Lung (tissue), 12 donors: ENCODE measurements around the gene SLC9C2. TPM values are rescaled to one million over a fixed set of nuclear protein-coding genes. Genes with fewer than 3 reads are reported as not detected.
"Not testable (repeated sequence)": the region's sequence is repeated elsewhere in the genome, so short reads cannot be mapped to it uniquely, and the experiment has no call there.

ENCODE experiments used
- ATAC-seq: fragments of 200-7000 bp; cut with Tn5 transposase; one replicate; pipeline ENCODE4 v1.9.1; 2020; ENCODE audit warnings: moderate number of reproducible peaks; ENCODE audit not compliant: insufficient read depth, low FRiP score
- DNase-seq, 3 donors: peaks; one replicate each; pipeline ENCODE4 v3.0.0-alpha.2; 2013 to 2017
- H3K27ac ChIP-seq, 2 donors: one replicate each; pipeline ENCODE4 v1.5.1; 2013; ENCODE audit warnings: mild to moderate bottlenecking in 2 of 2, moderate library complexity in 2 of 2, control low read depth in 1 of 2, inconsistent platforms in 1 of 2, low read depth in 1 of 2, low read length in 1 of 2
- H3K27me3 ChIP-seq, 3 donors: one replicate each; pipeline ENCODE4 v1.5.1; 2013; ENCODE audit warnings: low read length in 2 of 3; ENCODE audit not compliant: control insufficient read depth in 3 of 3, insufficient read depth in 3 of 3
- H3K36me3 ChIP-seq, 4 donors: one replicate each; pipeline ENCODE4 v1.5.1; 2013; ENCODE audit warnings: low read length in 4 of 4, mild to moderate bottlenecking in 1 of 4, moderate library complexity in 1 of 4; ENCODE audit not compliant: control insufficient read depth in 4 of 4, insufficient read depth in 4 of 4
- H3K4me1 ChIP-seq, 5 donors: one replicate each; pipeline ENCODE4 v1.5.1; 2013; ENCODE audit warnings: low read length in 5 of 5, mild to moderate bottlenecking in 2 of 5, moderate library complexity in 1 of 5; ENCODE audit not compliant: control insufficient read depth in 5 of 5, insufficient read depth in 5 of 5
- H3K4me3 ChIP-seq: one replicate; pipeline ENCODE4 v1.5.1; 2013; ENCODE audit warnings: mild to moderate bottlenecking, control low read depth, moderate library complexity
- H3K9ac ChIP-seq, 2 donors: one replicate each; pipeline ENCODE4 v1.5.1; 2013; ENCODE audit warnings: low read length in 2 of 2, control low read depth in 1 of 2; ENCODE audit not compliant: insufficient read depth in 1 of 2
- H3K9me3 ChIP-seq, 4 donors: one replicate each; pipeline ENCODE4 v1.5.1; 2013; ENCODE audit warnings: low read length in 3 of 4, mild to moderate bottlenecking in 1 of 4, moderate library complexity in 1 of 4; ENCODE audit not compliant: control insufficient read depth in 4 of 4, insufficient read depth in 3 of 4
- CTCF ChIP-seq: IDR thresholded peaks from 2 replicates; pipeline ENCODE4 v1.5.1; 2012; ENCODE audit warnings: mild to moderate bottlenecking; ENCODE audit errors: control extremely low read depth, extremely low read depth
- WGBS, 2 donors: extraction: QIAGEN DNeasy Blood & Tissue Kit; methylation state at CpG; one replicate each; pipeline ENCODE4 v1.1.7; 2013; 5-methylcytosine and 5-hydroxymethylcytosine counted together
- polyA plus RNA-seq, 2 donors: library from polyadenylated mRNA; stranded (reverse); fragments of 200-250 nt; gene quantifications; one replicate each; pipeline ENCODE4 v1.2.1, GENCODE V29; 2013
- total RNA-seq, 2 donors: library from RNA; depleted of rRNA in 1 of 2; stranded (reverse); fragments of >200 nt in 1 of 2; gene quantifications; one replicate each; pipeline ENCODE4 v1.2.1, GENCODE V29; 2014 to 2021
- donor health status: control.
- donor health status: control.
- donor health status: Bipolar disorder and iron deficiency.
- donor health status: healthy.
- donor health status: DM: yes; HTN: yes; CAD: no.

SLC9C2 gene
- total and polyA plus RNA-seq, 4 donors, result 0.05 to 0.98 (median 0.60) TPM

GRCh38 chr1:173525926-173526325, 76.9 kb downstream of the SLC9C2 start:
- H3K4me3 ChIP-seq, result no peak overlapping the region
- no peak overlapping the region for H3K27ac ChIP-seq
- WGBS, 2 donors, result 40 to 69% methylated on average over 1 of the region's 1 CpG
- no peaks in the 10 kb centered on the region for H3K4me1 ChIP-seq
- ATAC-seq, result no peak
- TF ChIP-seq CTCF, result no peak
- H3K9ac ChIP-seq, result no peak overlapping the region
- no peaks in the 10 kb centered on the region for H3K9me3 ChIP-seq
- DNase-seq, result peak in 2 of 3 donors; percentile 11 to 24
- H3K36me3 ChIP-seq, result no peaks in the 10 kb centered on the region
- no peaks in the 10 kb centered on the region for H3K27me3 ChIP-seq

GRCh38 chr1:173523329-173523728, 79.5 kb downstream of the SLC9C2 start:
- Histone ChIP-seq H3K27me3 (no peaks in the 10 kb centered on the region), H3K4me1 (no peaks in the 10 kb centered on the region), H3K27ac (no peak overlapping the region), H3K9me3 (no peaks in the 10 kb centered on the region), H3K9ac (no peak overlapping the region), H3K36me3 (no peaks in the 10 kb centered on the region), H3K4me3 (no peak overlapping the region)
- DNase-seq (no peak), ATAC-seq (no peak)
- no peak for TF ChIP-seq CTCF
- WGBS, 2 donors, result 97 to 98% methylated on average over 3 of the region's 3 CpGs

GRCh38 chr1:173520799-173521198, 82.1 kb downstream of the SLC9C2 start:
- ATAC-seq (no peak), DNase-seq (no peak)
- WGBS, 2 donors, result 91 to 94% methylated on average over 2 of the region's 2 CpGs
- H3K27ac ChIP-seq, result no peak overlapping the region
- H3K4me3 ChIP-seq, result no peak overlapping the region
- H3K36me3 ChIP-seq, result no peaks in the 10 kb centered on the region
- TF ChIP-seq CTCF, result no peak
- no peaks in the 10 kb centered on the region for H3K27me3 ChIP-seq
- H3K9me3 ChIP-seq, result no peaks in the 10 kb centered on the region
- H3K4me1 ChIP-seq, result no peaks in the 10 kb centered on the region
- no peak overlapping the region for H3K9ac ChIP-seq

- H3K9ac ChIP-seq, H3K27me3 ChIP-seq, H3K9me3 ChIP-seq, H3K4me1 ChIP-seq, DNase-seq, H3K36me3 ChIP-seq, ATAC-seq, H3K4me3 ChIP-seq, H3K27ac ChIP-seq: not testable (repeated sequence)
- WGBS, 2 donors, result 93 to 98% methylated on average over 1 of the region's 1 CpG
Measured at GRCh38 chr1:173514503-173514902, 88.4 kb downstream of the SLC9C2 start.
